Amniotic stem cell (primary cell): ENCODE results near the gene LRP1B.
"Not testable (repeated sequence)": the region's sequence is repeated elsewhere in the genome, so short reads cannot be mapped to it uniquely, and the experiment has no call there.

Experiments
- DNase-seq: peaks from one replicate; lab custom pipeline; 2025; lab: John Stamatoyannopoulos, UW

LRP1B gene

GRCh38 chr2:141021109-141021508, 1109.7 kb downstream of the LRP1B start:
- peak; percentile 28 for DNase-seq

GRCh38 chr2:141020346-141020745, 1110.5 kb downstream of the LRP1B start:
- DNase-seq, result no peak

GRCh38 chr2:141015341-141016047, 1115.3 kb downstream of the LRP1B start:
- no peak for DNase-seq

- no peak for DNase-seq
Measured at GRCh38 chr2:141003967-141004657, 1126.7 kb downstream of the LRP1B start.

GRCh38 chr2:141001750-141002149, 1129.1 kb downstream of the LRP1B start:
- no peak for DNase-seq

- DNase-seq, result no peak
Measured at GRCh38 chr2:140998577-140998976, 1132.2 kb downstream of the LRP1B start.

GRCh38 chr2:140998017-140998416, 1132.8 kb downstream of the LRP1B start:
- DNase-seq, result no peak

GRCh38 chr2:140994856-140995255, 1136.0 kb downstream of the LRP1B start:
- DNase-seq, result no peak

GRCh38 chr2:140990416-140990815, 1140.4 kb downstream of the LRP1B start:
- peak; percentile 50 for DNase-seq

- no peak for DNase-seq
Measured at GRCh38 chr2:140988597-140988996, 1142.2 kb downstream of the LRP1B start.

GRCh38 chr2:140986456-140986855, 1144.4 kb downstream of the LRP1B start:
- no peak for DNase-seq

GRCh38 chr2:140975237-140975636, 1155.6 kb downstream of the LRP1B start:
- no peak for DNase-seq

GRCh38 chr2:140972724-140973123, 1158.1 kb downstream of the LRP1B start:
- no peak for DNase-seq

GRCh38 chr2:140964324-140964723, 1166.5 kb downstream of the LRP1B start:
- DNase-seq, result not testable (repeated sequence)

GRCh38 chr2:140949932-140950331, 1180.9 kb downstream of the LRP1B start:
- DNase-seq, result no peak

- no peak for DNase-seq
Measured at GRCh38 chr2:140947236-140947635, 1183.6 kb downstream of the LRP1B start.

- no peak for DNase-seq
Measured at GRCh38 chr2:140943867-140944266, 1186.9 kb downstream of the LRP1B start.

- DNase-seq, result no peak
Measured at GRCh38 chr2:140942284-140942683, 1188.5 kb downstream of the LRP1B start.

- no peak for DNase-seq
Measured at GRCh38 chr2:140929849-140930248, 1201.0 kb downstream of the LRP1B start.

- DNase-seq, result no peak
Measured at GRCh38 chr2:140918426-140918825, 1212.4 kb downstream of the LRP1B start.

GRCh38 chr2:140916410-140916809, 1214.4 kb downstream of the LRP1B start:
- no peak for DNase-seq

GRCh38 chr2:140910683-140911082, 1220.1 kb downstream of the LRP1B start:
- no peak for DNase-seq

GRCh38 chr2:140905083-140905781, 1225.6 kb downstream of the LRP1B start:
- DNase-seq, result no peak
